GM12865 (cell line): ENCODE measurements around the gene GRIN2C.

Source experiments
- DNase-seq: peaks from one replicate; pipeline ENCODE4 v3.0.0; 2010; ENCODE audit warnings: low read depth
- H3K4me3 ChIP-seq: 2 replicates; pipeline ENCODE4 v1.5.1; 2011; ENCODE audit warnings: mild to moderate bottlenecking, low read depth, low read length, control low read depth
- TF ChIP-seq, protein P1 (sequence below): IDR thresholded peaks from 2 replicates; pipeline ENCODE4 v1.5.1; 2011; ENCODE audit warnings: low read length, control low read depth, low read depth, inconsistent platforms; ENCODE audit not compliant: insufficient read depth; ENCODE audit errors: missing control alignments

Gene GRIN2C

DNA sequence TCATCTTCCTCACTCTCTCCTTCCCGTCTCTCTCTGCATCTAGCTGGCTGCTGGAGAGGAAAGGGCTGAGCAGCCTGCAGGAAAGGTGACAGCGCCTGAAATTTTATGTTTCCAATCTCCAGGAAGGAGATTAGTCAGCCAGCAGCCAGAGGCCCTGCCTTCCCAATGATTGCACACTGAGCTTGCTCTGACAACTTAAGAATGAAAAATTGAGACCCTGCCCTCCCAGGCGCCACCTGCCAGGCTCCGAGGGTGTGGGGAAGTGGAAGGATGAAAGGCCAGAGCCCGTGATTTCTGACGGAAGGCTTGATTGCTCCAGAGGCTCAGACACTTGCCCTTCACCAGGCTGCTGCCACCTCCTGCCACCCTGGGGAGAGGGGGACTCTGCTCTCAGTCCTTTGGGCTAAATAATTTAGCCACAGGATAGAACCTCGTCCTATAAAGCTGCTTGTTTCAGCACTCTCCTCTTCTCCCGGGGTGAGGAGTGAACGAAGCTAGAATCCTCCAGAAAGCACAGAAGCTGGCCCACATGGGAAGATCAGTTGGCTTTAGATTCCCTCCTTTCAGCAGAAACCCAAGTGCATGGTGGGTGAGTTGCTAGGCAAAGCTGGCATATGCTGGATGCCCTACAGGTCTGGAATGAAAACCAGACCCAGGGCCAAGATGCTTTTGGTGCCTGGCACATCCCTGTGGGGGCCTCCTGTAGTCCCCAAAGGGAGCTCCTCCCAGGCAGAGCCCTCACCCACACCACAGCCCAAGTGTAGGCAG lies 33.5 kb downstream of the GRIN2C start:
- H3K4me3 ChIP-seq, result no peak overlapping the region
- TF ChIP-seq, protein P1, sequence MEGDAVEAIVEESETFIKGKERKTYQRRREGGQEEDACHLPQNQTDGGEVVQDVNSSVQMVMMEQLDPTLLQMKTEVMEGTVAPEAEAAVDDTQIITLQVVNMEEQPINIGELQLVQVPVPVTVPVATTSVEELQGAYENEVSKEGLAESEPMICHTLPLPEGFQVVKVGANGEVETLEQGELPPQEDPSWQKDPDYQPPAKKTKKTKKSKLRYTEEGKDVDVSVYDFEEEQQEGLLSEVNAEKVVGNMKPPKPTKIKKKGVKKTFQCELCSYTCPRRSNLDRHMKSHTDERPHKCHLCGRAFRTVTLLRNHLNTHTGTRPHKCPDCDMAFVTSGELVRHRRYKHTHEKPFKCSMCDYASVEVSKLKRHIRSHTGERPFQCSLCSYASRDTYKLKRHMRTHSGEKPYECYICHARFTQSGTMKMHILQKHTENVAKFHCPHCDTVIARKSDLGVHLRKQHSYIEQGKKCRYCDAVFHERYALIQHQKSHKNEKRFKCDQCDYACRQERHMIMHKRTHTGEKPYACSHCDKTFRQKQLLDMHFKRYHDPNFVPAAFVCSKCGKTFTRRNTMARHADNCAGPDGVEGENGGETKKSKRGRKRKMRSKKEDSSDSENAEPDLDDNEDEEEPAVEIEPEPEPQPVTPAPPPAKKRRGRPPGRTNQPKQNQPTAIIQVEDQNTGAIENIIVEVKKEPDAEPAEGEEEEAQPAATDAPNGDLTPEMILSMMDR, result no peak
- DNase-seq, result no peak

DNA sequence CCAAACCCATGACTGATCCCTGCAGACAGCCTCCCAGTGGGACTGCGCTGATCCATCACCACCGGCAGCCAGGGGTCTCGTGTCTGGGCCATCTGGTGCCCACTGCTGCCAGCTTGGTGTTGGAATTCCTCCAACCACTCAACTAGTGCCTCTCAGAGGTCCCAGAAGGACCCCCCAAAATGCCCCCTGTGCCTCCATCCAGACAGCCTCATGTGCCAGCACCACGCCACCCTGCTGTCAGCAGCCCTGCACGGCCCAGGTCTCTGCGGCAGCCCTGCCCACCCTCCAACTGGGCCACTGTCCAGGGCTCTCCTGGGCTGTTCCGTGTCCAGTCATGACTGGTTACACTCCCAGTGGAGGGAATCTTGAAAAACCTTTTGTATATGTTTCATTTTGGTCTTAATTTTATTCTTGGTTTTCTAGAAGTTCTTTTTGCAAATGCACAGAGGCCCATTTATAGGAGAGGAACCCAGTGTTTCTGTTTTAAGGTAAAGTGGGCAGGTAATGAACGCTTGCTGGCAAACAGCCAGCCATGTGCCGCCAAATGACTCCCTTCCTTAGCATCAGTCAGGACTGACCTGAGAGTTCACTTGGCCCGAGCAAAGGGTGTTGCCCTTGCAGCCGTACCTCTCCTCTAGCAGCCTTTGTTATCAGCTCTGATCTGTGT lies 34.6 kb downstream of the GRIN2C start:
- H3K4me3 ChIP-seq, result no peak overlapping the region
- no peak for DNase-seq
- TF ChIP-seq, protein P1, result no peak

DNA sequence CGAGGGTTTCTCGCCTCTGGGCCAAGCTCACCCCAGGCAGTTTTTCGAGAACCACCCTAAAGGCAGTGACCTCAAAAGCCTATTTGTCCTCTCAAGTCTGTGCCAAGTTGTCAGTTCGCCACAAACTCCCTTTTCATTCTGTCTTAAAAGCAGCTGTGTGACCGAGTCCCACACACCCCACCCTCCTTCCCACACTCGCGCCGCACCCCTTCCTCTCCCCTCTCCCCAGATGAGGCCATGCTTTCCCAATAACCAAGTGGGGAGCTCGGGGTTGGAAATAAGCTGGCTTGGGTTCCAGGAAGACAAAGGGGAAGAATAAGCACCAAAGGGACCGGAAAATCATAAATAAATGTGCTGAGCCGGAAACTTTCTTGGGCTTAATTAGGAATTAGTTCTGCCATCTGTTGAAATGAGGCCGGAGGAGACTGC lies 36.7 kb downstream of the GRIN2C start:
- DNase-seq, result no peak
- no peak overlapping the region for H3K4me3 ChIP-seq
- TF ChIP-seq, protein P1, result no peak

DNA sequence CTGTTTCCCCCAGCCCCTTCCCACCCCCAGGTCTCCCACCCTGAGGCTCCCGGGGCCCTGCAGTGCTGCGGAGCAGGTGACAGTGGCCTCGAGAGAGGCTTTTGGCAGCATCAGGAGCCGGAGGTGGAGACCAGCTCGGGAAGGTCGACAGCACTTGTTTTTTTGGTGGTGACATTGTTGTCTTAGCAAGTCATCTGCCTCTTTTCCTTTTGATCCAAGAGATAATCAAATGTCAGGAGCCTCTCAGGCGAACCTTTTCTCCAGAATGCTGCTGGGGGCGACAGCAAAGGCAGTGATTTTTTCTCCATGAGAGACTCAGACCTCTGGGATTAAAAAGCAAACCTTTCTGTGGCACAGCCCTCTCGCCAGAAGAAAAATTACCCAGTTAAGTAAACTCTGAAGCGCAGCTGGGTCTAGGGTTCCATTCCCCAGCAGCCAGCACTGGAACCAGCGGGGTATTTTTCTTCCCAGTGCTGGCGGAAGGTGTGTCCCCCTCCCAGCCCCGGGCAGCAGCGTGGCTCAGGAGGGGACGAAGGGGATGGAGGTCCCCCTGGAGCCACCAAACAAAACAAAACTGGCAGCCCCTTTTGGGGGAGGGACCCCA lies 37.2 kb downstream of the GRIN2C start:
- H3K4me3 ChIP-seq, result no peak overlapping the region
- TF ChIP-seq, protein P1, result no peak
- no peak for DNase-seq

DNA sequence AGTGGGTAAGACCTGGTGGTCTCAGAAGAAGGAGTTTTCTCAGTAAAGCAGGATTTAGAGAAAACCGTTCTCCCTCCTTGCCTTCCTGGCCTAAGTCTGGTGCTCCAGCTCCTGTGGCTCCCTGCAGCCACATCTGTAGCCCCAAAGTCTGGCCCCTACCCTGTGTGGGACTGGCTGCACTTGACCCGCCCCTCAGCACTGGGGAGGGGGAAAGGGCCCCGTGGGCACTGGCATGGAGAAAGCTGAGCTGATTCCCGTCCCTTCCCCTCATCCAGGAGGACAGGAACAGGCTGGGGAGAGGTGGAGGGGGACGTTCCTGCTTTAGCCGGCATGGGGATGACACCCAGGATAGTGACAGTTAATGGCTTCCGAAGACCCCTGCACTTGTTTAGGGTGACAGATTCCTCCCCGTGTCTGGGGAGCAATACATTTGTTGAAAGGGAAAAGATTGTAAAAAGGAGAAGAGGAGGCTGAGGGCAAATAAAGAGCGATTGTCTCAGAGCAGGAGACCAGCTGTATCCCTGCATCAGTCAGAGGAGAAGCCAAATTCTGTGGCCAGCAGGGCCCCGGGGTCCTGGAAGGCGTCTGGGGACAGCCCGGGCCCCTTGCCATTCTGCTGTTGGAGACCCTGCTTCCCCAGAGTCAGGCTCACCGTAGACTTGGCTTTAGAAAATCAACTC lies 37.9 kb downstream of the GRIN2C start:
- TF ChIP-seq, protein P1, result no peak
- DNase-seq, result no peak
- H3K4me3 ChIP-seq, result no peak overlapping the region

DNA sequence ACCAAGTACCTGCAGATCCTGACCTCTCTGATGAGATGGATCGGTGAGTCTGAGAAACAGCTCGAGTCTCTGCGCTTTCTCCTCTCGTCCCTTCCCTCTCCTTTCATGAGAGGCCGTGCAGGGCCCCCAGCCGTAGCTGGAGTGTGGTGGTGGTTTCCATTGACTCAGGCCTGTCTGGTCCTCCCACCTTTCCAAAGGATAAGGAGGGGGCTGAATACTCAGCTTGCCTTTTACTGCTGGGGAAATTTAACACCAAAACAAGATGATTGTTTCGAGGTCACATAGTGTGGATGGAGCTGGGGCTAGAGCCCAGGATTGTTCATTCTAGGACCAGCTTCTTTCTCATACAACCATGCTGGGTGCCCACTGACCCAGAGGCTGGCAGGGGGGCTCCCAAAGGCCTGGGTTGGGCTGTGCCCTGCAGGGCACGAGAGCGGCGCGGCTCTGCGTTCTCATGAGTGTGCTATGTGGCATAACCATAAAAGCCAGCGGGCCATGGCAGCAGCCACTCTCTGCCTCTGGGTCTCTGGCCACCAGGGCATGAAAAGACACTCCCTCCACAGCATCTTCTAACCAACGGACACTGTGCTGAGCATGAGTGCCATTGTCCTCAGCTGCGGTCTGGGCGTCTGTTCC lies 39.8 kb downstream of the GRIN2C start:
- no peak for DNase-seq
- no peak overlapping the region for H3K4me3 ChIP-seq

More for the DNA sequence above, 39.8 kb downstream of the GRIN2C start:
- TF ChIP-seq, protein P1, result no peak
